LNCaP clone FGC (cell line): ENCODE measurements around the gene SSBP2.
A peak's percentile ranks its signal among the peaks of the same experiment; 100 is the strongest.

ENCODE experiments used
- DNase-seq: peaks from one replicate; pipeline ENCODE4 v3.0.0-alpha.2; 2011; ENCODE audit warnings: low read depth
- H3K4me3 ChIP-seq: 2 replicates; pipeline ENCODE4 v1.5.1; 2011; ENCODE audit warnings: mild to moderate bottlenecking, low read depth, low read length, control low read depth
- TF ChIP-seq, protein P1 (sequence below): IDR thresholded peaks from 2 replicates; pipeline ENCODE4 v1.5.1; 2012; ENCODE audit warnings: mild to moderate bottlenecking; ENCODE audit not compliant: control insufficient read depth, insufficient read depth; ENCODE audit errors: extremely low read depth

The SSBP2 gene

DNA sequence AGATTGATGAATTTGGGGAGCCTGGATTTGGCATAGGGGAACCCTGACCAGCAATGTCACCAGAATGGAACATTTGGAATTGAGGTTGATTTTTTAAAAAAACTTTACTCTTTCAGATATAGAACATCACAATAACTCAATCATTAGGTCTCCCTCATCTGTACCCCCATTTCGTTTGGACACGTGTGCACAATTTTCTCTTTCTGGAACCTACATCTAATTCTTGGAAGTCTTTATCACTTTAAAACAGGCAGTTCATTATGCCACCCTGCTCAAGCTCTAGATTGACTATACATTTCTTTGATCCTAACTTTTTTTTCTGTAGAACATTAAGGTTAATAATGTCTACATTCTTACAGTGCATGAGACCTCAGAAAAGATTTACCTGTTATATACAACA, 3.7 kb upstream of the SSBP2 start:
- H3K4me3 ChIP-seq: no peak overlapping the region
- DNase-seq: no peak
- TF ChIP-seq, protein P1, sequence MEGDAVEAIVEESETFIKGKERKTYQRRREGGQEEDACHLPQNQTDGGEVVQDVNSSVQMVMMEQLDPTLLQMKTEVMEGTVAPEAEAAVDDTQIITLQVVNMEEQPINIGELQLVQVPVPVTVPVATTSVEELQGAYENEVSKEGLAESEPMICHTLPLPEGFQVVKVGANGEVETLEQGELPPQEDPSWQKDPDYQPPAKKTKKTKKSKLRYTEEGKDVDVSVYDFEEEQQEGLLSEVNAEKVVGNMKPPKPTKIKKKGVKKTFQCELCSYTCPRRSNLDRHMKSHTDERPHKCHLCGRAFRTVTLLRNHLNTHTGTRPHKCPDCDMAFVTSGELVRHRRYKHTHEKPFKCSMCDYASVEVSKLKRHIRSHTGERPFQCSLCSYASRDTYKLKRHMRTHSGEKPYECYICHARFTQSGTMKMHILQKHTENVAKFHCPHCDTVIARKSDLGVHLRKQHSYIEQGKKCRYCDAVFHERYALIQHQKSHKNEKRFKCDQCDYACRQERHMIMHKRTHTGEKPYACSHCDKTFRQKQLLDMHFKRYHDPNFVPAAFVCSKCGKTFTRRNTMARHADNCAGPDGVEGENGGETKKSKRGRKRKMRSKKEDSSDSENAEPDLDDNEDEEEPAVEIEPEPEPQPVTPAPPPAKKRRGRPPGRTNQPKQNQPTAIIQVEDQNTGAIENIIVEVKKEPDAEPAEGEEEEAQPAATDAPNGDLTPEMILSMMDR: no peak

DNA sequence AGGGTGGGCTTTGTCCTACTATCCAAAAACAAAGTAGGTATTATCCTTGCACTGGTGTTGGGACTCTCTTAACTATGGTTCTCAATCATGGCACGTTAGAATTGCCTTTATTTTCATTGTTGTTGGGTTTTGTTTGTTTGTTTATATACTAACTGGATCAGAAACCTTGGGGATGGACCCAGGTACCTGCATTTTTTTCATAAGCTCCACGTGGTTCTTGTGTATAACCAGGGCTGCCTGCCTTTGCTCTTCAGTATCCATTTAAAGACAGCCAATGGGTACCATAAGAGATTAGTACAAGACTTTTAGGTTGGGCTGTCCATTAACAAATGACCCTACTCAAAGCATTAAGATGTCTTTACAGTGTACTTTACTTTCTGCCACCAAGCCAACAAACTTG, 2.5 kb upstream of the SSBP2 start:
- DNase-seq: no peak
- no peak overlapping the region for H3K4me3 ChIP-seq
- TF ChIP-seq, protein P1: no peak

DNA sequence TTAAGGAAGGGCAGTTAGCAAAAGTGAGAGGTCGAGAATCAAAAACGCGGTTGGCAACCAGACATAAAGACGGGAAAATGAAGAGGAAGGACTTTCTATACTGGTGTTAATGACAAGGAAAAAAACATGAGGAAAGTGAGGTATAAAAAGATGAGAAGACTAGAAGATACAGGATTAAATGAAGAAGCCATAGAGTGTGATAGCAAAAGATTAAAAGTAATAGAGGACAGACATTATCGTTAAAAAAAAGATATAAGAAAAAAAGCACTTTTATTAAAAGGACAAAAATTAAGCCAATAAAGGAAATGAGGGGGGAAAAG, 1.7 kb upstream of the SSBP2 start:
- TF ChIP-seq, protein P1: no peak
- DNase-seq: no peak
- no peak overlapping the region for H3K4me3 ChIP-seq

GRCh38 chr5:81751836-81752643, 1.1 kb upstream of the SSBP2 start:
- TF ChIP-seq, protein P1: no peak
- DNase-seq: no peak
- H3K4me3 ChIP-seq: peak overlapping the region; percentile 67

DNA sequence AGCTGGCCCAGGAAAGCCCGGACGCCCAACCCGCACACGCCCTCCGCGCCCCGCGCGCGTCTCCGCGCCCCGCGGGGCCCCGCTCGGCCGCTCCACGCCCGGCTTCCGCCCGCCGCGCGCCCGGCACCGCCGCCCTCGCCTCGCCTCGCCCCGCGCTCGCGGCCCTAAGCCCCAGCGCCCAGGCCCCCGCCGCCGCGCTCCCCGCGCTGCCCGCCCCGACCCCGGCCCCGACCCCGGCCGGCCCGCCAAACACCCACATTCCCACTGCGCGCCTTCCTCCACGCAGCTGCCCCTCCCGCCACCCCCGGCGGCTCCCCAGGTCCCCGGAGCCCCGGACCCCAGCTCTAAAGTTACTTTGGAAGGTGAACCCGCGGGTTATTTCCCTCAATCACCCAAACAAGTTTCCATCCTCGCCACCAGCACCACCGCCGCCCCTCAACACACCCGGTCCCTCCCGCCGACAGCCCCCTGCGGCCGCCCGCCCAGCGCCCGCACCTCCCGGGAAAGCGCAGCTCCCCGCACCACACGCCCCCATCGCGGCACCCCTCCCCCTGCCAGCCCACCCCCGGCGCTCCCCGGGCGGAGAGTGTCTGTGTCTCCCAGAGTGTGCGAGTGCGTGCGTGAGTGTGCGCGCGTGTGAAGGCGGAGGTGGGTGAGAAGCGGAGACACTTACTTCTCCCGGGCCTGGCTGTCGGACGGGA, 439 bp downstream of the SSBP2 start:
- DNase-seq: no peak
- H3K4me3 ChIP-seq: peak overlapping the region; percentile 67

GRCh38 chr5:81749561-81750307, 1.2 kb downstream of the SSBP2 start:
- no peak for DNase-seq
- TF ChIP-seq, protein P1: no peak
- peak overlapping the region; percentile 44 for H3K4me3 ChIP-seq

More for the DNA sequence above, 439 bp downstream of the SSBP2 start:
- TF ChIP-seq, protein P1: no peak
